ENCODE results near the gene SCN1B. TPM values are rescaled to one million over a fixed set of nuclear protein-coding genes. Genes with fewer than 3 reads are reported as not detected.
"Not testable (repeated sequence)": the region's sequence is repeated elsewhere in the genome, so short reads cannot be mapped to it uniquely, and the experiment has no call there.

The SCN1B gene
- polyA plus RNA-seq, 1 donor: 0.96 TPM

DNA sequence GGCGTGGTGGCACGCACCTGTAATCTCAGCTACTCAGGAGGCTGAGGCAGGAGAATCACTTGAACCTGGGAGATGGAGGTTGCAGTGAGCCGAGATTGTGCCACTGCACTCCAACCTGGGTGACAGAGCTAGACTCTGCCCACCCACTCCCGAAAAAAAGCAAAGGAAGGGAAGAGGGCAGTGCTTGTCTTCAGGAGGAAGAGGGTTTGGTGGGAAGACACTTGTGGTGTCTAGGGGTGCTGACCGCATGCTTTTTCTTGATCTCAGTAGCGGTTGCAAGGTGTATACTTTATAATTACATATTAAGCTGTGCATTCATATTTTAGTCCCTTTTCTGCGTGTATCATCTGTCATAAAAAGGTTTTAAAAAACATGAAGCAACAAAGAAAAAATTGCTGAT lies 37.7 kb upstream of the SCN1B start:
- H3K9me3 ChIP-seq (ENCODE audit: control insufficient read depth, low read depth, low read length); H3K36me3 ChIP-seq (ENCODE audit: control insufficient read depth, insufficient read depth, low read length); DNase-seq; H3K4me3 ChIP-seq (ENCODE audit: low read length); H3K27me3 ChIP-seq (ENCODE audit: control insufficient read depth, insufficient read depth, low read length); H3K27ac ChIP-seq (ENCODE audit: low read length); H3K4me1 ChIP-seq (ENCODE audit: control insufficient read depth, insufficient read depth, low read length): not testable (repeated sequence)
- 83% methylated on average over 1 of the region's 7 CpGs for WGBS (ENCODE audit: insufficient coverage, low lambda C conversion rate)

- H3K27me3 ChIP-seq (ENCODE audit: control insufficient read depth, insufficient read depth, low read length): no peaks in the 10 kb centered on the region
- H3K4me1 ChIP-seq (ENCODE audit: control insufficient read depth, insufficient read depth, low read length): peaks cover 16% of the 10 kb centered on the region
- no peaks in the 10 kb centered on the region for H3K36me3 ChIP-seq (ENCODE audit: control insufficient read depth, insufficient read depth, low read length)
- DNase-seq: no peak
- no CpG with 5 or more reads among the region's 9 CpGs for WGBS (ENCODE audit: insufficient coverage, low lambda C conversion rate)
- no peak overlapping the region for H3K4me3 ChIP-seq (ENCODE audit: low read length)
- no peak overlapping the region for H3K27ac ChIP-seq (ENCODE audit: low read length)
- H3K9me3 ChIP-seq (ENCODE audit: control insufficient read depth, low read depth, low read length): peaks cover 4% of the 10 kb centered on the region
Measured at GRCh38 chr19:34994286-34994642, 36.0 kb upstream of the SCN1B start.

DNA sequence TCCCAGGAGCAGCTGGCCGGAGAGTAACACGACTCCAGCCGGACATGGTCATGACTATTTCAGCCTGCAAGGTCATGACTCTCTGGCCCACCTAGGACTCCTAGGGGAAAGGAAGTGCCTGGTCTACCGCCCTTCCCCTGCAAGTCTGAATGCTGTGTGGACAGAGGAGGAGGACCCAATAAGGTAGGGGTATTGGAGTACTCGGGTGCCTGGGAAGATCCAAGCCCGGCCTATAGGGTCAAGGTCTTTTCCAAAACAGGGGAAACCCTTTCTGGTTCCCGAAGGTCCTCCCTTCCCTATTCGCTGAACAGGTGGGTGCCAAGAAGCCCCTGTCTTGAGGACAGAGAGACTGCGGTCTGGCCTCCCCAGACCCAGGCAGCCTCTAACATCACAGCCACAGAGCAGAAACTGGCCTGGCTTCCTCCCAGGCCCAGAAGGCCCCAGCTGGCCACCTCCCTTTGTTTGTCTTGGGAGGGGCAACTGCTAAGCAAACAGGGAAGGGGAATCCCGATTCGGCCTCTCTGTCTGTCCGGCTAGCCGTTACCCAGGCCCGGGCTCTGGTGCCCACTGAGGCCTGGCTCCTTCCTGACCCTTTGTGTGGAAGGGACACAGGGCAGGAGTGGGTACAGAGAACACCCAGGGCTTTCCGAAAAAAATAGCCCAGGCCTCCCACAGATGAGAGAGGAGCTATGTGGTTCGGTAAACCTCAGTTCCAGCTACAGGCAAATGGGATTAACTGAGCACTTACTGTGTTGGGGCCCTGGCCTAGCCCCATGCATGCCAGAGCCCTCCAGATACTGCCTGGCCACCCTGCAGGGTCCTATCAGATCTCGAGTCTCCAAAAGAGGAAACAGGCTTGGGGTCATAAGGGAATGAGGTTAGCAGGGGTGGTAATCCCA lies 35.4 kb upstream of the SCN1B start:
- no CpG with 5 or more reads among the region's 17 CpGs for WGBS (ENCODE audit: insufficient coverage, low lambda C conversion rate)
- Histone ChIP-seq H3K27me3 (ENCODE audit: control insufficient read depth, insufficient read depth, low read length) (no peaks in the 10 kb centered on the region), H3K9me3 (ENCODE audit: control insufficient read depth, low read depth, low read length) (peaks cover 4% of the 10 kb centered on the region), H3K27ac (ENCODE audit: low read length) (no peak overlapping the region), H3K4me1 (ENCODE audit: control insufficient read depth, insufficient read depth, low read length) (peaks cover 20% of the 10 kb centered on the region), H3K4me3 (ENCODE audit: low read length) (no peak overlapping the region), H3K36me3 (ENCODE audit: control insufficient read depth, insufficient read depth, low read length) (no peaks in the 10 kb centered on the region)
- no peak for DNase-seq

GRCh38 chr19:34995551-34995950 lies 34.7 kb upstream of the SCN1B start:
- Histone ChIP-seq H3K36me3 (ENCODE audit: control insufficient read depth, insufficient read depth, low read length) (no peaks in the 10 kb centered on the region), H3K4me1 (ENCODE audit: control insufficient read depth, insufficient read depth, low read length) (peaks cover 20% of the 10 kb centered on the region), H3K9me3 (ENCODE audit: control insufficient read depth, low read depth, low read length) (peaks cover 4% of the 10 kb centered on the region), H3K27ac (ENCODE audit: low read length) (no peak overlapping the region), H3K4me3 (ENCODE audit: low read length) (no peak overlapping the region), H3K27me3 (ENCODE audit: control insufficient read depth, insufficient read depth, low read length) (no peaks in the 10 kb centered on the region)
- WGBS (ENCODE audit: insufficient coverage, low lambda C conversion rate): no CpG with 5 or more reads among the region's 8 CpGs
- DNase-seq: no peak

- 78% methylated on average over 2 of the region's 8 CpGs for WGBS (ENCODE audit: insufficient coverage, low lambda C conversion rate)
- H3K4me1 ChIP-seq (ENCODE audit: control insufficient read depth, insufficient read depth, low read length): peaks cover 22% of the 10 kb centered on the region
Measured at GRCh38 chr19:34997071-34997617, 33.1 kb upstream of the SCN1B start.

DNA sequence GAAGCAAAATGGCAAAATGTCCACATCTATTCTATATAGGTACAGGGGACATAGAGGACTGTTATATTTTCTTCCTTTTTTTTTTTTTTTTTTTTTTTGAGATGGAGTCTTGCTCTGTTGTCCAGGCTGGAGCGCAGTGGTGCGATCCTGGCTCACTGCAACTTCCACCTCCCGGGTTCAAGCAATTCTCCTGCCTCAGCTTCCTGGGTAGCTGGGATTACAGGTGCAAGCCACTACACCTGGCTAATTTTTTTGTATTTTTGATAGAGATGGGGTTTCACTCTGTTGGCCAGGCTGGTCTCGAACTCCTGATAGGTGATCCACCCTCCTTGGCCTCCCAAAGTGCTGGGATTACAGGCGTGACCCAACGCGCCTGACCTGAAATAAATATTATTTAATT lies 32.0 kb upstream of the SCN1B start:
- DNase-seq; H3K27me3 ChIP-seq (ENCODE audit: control insufficient read depth, insufficient read depth, low read length); H3K4me3 ChIP-seq (ENCODE audit: low read length); H3K36me3 ChIP-seq (ENCODE audit: control insufficient read depth, insufficient read depth, low read length); H3K27ac ChIP-seq (ENCODE audit: low read length); H3K9me3 ChIP-seq (ENCODE audit: control insufficient read depth, low read depth, low read length): not testable (repeated sequence)
- WGBS (ENCODE audit: insufficient coverage, low lambda C conversion rate): no CpG with 5 or more reads among the region's 7 CpGs
- H3K4me1 ChIP-seq (ENCODE audit: control insufficient read depth, insufficient read depth, low read length): peaks cover 28% of the 10 kb centered on the region

More at GRCh38 chr19:34997071-34997617, 33.1 kb upstream of the SCN1B start:
- DNase-seq: no peak
- H3K27me3 ChIP-seq (ENCODE audit: control insufficient read depth, insufficient read depth, low read length): no peaks in the 10 kb centered on the region
- no peaks in the 10 kb centered on the region for H3K36me3 ChIP-seq (ENCODE audit: control insufficient read depth, insufficient read depth, low read length)
- H3K4me3 ChIP-seq (ENCODE audit: low read length): no peak overlapping the region
- no peak overlapping the region for H3K27ac ChIP-seq (ENCODE audit: low read length)
- H3K9me3 ChIP-seq (ENCODE audit: control insufficient read depth, low read depth, low read length): peaks cover 4% of the 10 kb centered on the region

GRCh38 chr19:34998777-34999497 lies 31.3 kb upstream of the SCN1B start:
- Histone ChIP-seq H3K36me3 (ENCODE audit: control insufficient read depth, insufficient read depth, low read length) (peaks cover 4% of the 10 kb centered on the region), H3K27ac (ENCODE audit: low read length) (peak overlapping the region; percentile 98), H3K4me1 (ENCODE audit: control insufficient read depth, insufficient read depth, low read length) (peaks cover 34% of the 10 kb centered on the region), H3K4me3 (ENCODE audit: low read length) (peak overlapping the region; percentile 64), H3K27me3 (ENCODE audit: control insufficient read depth, insufficient read depth, low read length) (no peaks in the 10 kb centered on the region), H3K9me3 (ENCODE audit: control insufficient read depth, low read depth, low read length) (peaks cover 4% of the 10 kb centered on the region)
- WGBS (ENCODE audit: insufficient coverage, low lambda C conversion rate): 57% methylated on average over 4 of the region's 13 CpGs
- peak in 1 of 2 donors; percentile 53 for DNase-seq

DNA sequence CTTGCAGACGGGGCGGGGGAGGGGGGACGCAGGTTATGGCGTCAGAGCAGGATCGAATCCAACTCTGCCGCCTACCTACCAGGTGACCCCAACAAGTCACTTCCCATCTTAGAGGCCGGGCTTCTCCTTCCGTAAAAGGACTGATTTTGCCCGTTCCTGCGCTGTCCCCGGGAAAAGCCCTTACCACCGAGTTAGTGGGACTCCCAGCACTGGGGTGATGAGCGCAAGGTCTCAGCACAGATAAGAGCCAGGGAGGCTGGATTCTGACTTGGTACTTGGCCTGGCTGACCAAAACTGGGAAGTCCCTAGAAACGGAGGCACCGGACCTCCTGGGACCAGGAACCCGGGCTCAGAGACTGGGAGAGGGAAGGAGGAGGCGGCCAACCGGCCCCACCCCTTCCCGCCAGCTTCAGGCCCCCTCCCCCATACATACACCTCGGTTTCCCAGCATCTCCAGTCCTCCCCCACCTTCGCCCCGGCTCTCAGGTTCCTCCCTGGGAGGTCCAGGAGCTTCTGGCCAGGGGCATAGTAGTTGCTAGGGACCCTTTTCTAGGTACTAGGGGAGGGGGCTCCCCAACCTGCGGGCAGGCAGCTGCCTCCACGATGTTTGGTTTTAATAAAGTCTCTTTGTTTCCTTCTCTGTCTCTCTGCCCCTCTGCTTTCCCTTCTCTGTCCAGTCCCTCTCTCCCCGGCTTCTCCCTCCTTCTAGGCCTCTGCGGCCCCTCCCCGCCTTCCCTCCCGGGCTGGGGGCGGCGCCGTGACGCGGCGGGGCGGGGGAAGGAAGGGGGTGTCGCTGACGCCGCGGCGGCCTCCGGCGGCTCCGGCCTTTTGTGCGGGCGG lies 30.6 kb upstream of the SCN1B start, which contains the start of gene GRAMD1A:
GRAMD1A (plus strand) TSS at position 826 of the 840 bp plus-strand sequence. CDS start 156 bp downstream, outside the sequence.
- peaks cover 4% of the 10 kb centered on the region for H3K9me3 ChIP-seq (ENCODE audit: control insufficient read depth, low read depth, low read length)
- 7% methylated on average over 3 of the region's 45 CpGs for WGBS (ENCODE audit: insufficient coverage, low lambda C conversion rate)

GRCh38 chr19:35000338-35000646 lies 30.0 kb upstream of the SCN1B start:
- Histone ChIP-seq H3K27me3 (ENCODE audit: control insufficient read depth, insufficient read depth, low read length) (no peaks in the 10 kb centered on the region), H3K4me1 (ENCODE audit: control insufficient read depth, insufficient read depth, low read length) (peaks cover 39% of the 10 kb centered on the region), H3K27ac (ENCODE audit: low read length) (peak overlapping the region; percentile 81), H3K9me3 (ENCODE audit: control insufficient read depth, low read depth, low read length) (no peaks in the 10 kb centered on the region), H3K4me3 (ENCODE audit: low read length) (peak overlapping the region; percentile 60), H3K36me3 (ENCODE audit: control insufficient read depth, insufficient read depth, low read length) (peaks cover 6% of the 10 kb centered on the region)
- whole genome bisulfite sequencing (ENCODE audit: insufficient coverage, low lambda C conversion rate): no CpG with 5 or more reads among the region's 37 CpGs
- no peak for DNase-seq

More for the DNA sequence above, 30.6 kb upstream of the SCN1B start, which contains the start of gene GRAMD1A:
- Histone ChIP-seq H3K36me3 (ENCODE audit: control insufficient read depth, insufficient read depth, low read length) (peaks cover 6% of the 10 kb centered on the region), H3K4me3 (ENCODE audit: low read length) (peak within 1 kb of the TSS; percentile 64), H3K27me3 (ENCODE audit: control insufficient read depth, insufficient read depth, low read length) (no peaks in the 10 kb centered on the region), H3K4me1 (ENCODE audit: control insufficient read depth, insufficient read depth, low read length) (peaks cover 38% of the 10 kb centered on the region), H3K27ac (ENCODE audit: low read length) (peak within 1 kb of the TSS; percentile 98)
- DNase-seq: peak; percentile 86 to 92
